Bronchial epithelial cell (primary cell): ENCODE data around the gene CWC22. TPM values are rescaled to one million over a fixed set of nuclear protein-coding genes. Genes with fewer than 3 reads are reported as not detected.
A peak's percentile ranks its signal among the peaks of the same experiment; 100 is the strongest.
"Not testable (repeated sequence)": the region's sequence is repeated elsewhere in the genome, so short reads cannot be mapped to it uniquely, and the experiment has no call there.

Source experiments
- DNase-seq: peaks from one replicate; pipeline ENCODE4 v3.0.0-alpha.2; 2010; ENCODE audit warnings: low read depth
- FAIRE-seq: peaks from 2 replicates; lab custom pipeline; 2011; peaks lifted over from hg19 to GRCh38; lab: Jason Lieb, UNC
- H3K27me3 ChIP-seq: 2 replicates; pipeline ENCODE4 v1.5.1; 2011; ENCODE audit warnings: low read length; ENCODE audit not compliant: control insufficient read depth, insufficient read depth
- H3K36me3 ChIP-seq: 2 replicates; pipeline ENCODE4 v1.5.1; 2011; ENCODE audit warnings: low read length; ENCODE audit not compliant: control insufficient read depth, insufficient read depth
- H3K4me3 ChIP-seq: 2 replicates; pipeline ENCODE4 v1.5.1; 2011; ENCODE audit warnings: mild to moderate bottlenecking, low read depth, low read length, control low read depth
- CTCF ChIP-seq: IDR thresholded peaks from 2 replicates; pipeline ENCODE4 v1.5.1; 2011; ENCODE audit warnings: mild to moderate bottlenecking, moderate library complexity, low read length, control low read depth, inconsistent platforms; ENCODE audit not compliant: insufficient read depth, severe bottlenecking
- total RNA-seq: library from RNA; depleted of rRNA; stranded (reverse); fragments of >200 nt; gene quantifications from 2 replicates; pipeline ENCODE4 v1.2.1, GENCODE V29; 2014

Gene CWC22
- total RNA-seq, 1 donor from 2014 or later = 13.4 TPM

GRCh38 chr2:179974761-179975160 is 32.3 kb downstream of the CWC22 start:
- DNase-seq = peak; percentile 46
- FAIRE-seq = no peak
- no peak for TF ChIP-seq CTCF
- no peak overlapping the region for H3K4me3 ChIP-seq
- H3K36me3 ChIP-seq = no peaks in the 10 kb centered on the region
- H3K27me3 ChIP-seq = no peaks in the 10 kb centered on the region

DNA sequence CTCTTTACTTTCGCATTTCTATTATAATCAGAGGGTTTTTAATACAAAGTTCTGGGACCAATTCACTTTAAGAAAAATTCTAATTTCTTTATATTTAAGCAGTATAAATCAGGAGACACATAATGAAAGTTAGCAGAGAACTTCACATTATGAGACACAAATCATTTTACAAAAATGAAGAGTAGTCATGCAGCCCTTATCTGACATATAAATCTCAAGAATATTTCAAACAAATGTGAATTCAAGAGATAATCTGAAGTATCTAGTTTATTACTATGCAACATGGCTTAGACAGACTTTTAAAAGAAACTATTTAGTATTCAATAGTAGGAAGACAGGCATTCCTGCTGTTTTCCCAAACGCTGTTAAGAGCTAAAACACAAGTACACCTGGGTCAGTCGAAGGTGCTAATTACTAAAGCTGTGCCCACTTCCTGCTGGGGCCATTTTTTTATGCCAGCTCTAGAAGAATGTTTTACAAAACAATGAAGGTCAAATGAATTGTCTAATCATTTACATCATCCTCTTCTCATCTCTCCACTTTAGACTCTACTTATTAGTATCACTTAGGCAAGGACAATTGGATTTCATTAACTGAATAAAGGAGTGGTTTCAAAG is 40.2 kb downstream of the CWC22 start:
- peaks cover 1% of the 10 kb centered on the region for H3K36me3 ChIP-seq
- FAIRE-seq = no peak
- no peak for DNase-seq

DNA sequence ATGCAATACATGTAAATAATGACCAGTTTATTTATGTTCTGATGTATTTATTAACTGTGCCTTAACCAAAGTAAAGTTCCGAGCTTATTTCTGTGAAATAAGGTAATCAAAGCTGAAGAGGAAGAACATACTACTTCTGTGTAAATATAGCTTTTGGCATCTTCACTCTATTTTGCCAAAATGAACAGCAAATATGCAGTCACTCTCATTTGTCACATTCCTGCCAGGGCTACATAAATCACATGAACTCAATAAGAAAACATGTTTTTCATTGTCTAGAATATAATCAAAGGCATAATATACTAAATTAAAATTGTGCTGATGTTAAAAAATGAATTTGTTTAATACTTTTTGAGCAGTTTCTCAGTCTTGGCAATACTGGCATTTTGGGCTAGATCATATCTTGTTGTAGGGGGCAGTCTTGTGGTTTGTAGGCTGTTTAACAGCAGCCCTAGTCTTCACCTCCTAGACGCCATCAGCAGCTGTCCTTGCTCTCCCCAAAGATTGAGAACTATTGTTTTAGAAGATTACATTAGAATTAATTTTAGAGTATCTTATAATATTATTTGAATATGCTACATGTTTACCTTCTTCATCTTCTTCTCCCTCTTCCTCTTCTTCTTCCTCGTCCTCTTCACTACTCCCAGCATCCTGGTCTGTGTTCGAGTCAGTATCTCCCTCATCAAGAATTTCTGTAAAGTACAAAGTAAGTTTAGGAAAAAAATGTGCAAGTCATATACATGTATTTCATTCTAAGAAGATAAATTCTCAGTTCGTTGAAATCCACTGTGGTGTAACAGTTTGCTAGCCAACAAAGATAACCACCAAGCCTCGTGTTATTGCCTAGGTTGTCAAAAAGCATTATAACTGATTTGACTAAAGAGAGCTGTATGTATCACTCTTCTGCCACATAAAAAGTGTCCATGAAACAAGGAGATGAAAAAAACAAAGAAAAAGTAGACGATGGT is 41.5 kb downstream of the CWC22 start:
- Histone ChIP-seq H3K27me3 (no peaks in the 10 kb centered on the region), H3K4me3 (no peak overlapping the region), H3K36me3 (peaks cover 2% of the 10 kb centered on the region)
- no peak for FAIRE-seq
- no peak for TF ChIP-seq CTCF
- DNase-seq = no peak

More for the DNA sequence above, 40.2 kb downstream of the CWC22 start:
- Histone ChIP-seq H3K27me3 (no peaks in the 10 kb centered on the region), H3K4me3 (no peak overlapping the region)
- no peak for TF ChIP-seq CTCF

GRCh38 chr2:179963626-179964025 is 43.5 kb downstream of the CWC22 start:
- H3K27me3 ChIP-seq = no peaks in the 10 kb centered on the region
- DNase-seq = peak; percentile 71
- no peak overlapping the region for H3K4me3 ChIP-seq
- TF ChIP-seq CTCF = no peak
- H3K36me3 ChIP-seq = peaks cover 2% of the 10 kb centered on the region
- FAIRE-seq = no peak

- H3K27me3 ChIP-seq, DNase-seq, H3K4me3 ChIP-seq, H3K36me3 ChIP-seq, FAIRE-seq: not testable (repeated sequence)
These were observed 48.8 kb downstream of the CWC22 start for GRCh38 chr2:179958251-179958650.

DNA sequence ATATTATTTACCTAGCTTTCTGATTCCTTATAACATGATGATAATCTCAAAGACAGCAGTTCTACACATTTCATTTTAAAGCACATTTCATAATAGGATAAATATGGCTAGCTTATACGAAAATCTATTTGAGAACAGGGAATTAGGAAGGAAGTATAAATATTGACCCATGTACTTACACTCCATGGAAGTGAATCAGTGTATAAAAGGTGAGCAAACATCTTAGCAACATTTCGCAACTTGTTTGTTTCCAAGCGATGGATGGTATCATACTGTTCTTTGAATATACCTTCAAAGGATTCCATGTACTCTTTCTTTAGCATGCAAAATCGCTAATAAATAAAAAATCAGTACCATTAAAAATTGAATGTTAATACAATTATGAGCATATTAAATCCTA is 53.1 kb downstream of the CWC22 start:
- TF ChIP-seq CTCF = no peak
- FAIRE-seq (no peak), DNase-seq (peak; percentile 81)
- Histone ChIP-seq H3K27me3 (no peaks in the 10 kb centered on the region), H3K4me3 (no peak overlapping the region), H3K36me3 (peaks cover 4% of the 10 kb centered on the region)
